NCI-H526 (cell line): ENCODE results near the gene ZNF438.
"Not testable (repeated sequence)": the region's sequence is repeated elsewhere in the genome, so short reads cannot be mapped to it uniquely, and the experiment has no call there.

Source experiments
- DNase-seq, 2 experiments: peaks; one replicate each; lab custom pipeline; 2025; lab: John Stamatoyannopoulos, UW

ZNF438 gene

GRCh38 chr10:30940256-30940655, 91.4 kb downstream of the ZNF438 start:
- DNase-seq = no peak

DNA sequence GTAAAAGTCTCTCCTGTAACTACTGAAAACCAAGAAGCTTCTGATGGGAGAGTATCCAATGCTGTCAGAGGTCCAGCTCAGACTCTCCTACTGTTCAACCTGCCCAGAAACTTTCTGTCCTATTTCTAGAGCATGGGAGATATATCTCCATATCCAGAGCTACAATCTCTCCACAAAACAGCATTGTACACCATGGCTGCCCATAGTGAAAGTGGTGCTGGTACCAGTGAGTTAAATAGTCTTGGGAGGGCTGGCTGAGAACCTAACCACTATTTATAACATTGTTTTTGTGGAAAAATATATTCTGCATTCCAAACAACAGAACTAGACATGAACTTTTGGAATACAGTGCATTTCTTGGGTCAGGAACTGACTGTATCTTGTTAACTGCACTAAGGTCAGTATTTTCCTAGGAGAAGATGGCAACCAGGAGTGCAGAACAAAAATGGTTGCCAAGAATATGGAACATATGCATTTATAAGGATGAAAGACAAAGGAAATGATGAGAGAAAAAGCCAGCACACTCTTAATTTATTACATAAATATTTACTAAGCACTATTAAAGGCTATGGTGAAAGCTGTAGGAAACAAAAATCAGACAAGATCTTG, 91.9 kb downstream of the ZNF438 start:
- no peak for DNase-seq

- no peak for DNase-seq
Observed at GRCh38 chr10:30935078-30935477, 96.6 kb downstream of the ZNF438 start.

DNA sequence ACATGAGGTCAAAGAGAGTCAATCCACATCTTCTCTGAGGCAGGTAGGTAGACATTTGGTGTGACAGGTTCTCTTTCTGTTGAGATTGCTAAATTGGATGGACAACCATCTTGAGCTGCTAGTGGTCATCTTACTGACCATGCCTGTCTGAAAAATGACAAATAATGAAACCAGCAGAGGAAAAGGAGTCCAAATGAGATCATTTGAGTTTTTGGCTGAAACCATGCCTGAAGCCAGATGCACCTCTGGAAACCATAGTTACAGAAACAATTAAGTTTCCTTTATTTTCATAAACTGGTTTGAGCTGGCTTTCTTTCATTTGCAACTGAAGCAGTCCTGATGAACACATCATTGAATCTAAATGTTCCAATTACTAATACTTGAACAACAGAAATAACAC, 100.6 kb downstream of the ZNF438 start:
- no peak for DNase-seq

DNA sequence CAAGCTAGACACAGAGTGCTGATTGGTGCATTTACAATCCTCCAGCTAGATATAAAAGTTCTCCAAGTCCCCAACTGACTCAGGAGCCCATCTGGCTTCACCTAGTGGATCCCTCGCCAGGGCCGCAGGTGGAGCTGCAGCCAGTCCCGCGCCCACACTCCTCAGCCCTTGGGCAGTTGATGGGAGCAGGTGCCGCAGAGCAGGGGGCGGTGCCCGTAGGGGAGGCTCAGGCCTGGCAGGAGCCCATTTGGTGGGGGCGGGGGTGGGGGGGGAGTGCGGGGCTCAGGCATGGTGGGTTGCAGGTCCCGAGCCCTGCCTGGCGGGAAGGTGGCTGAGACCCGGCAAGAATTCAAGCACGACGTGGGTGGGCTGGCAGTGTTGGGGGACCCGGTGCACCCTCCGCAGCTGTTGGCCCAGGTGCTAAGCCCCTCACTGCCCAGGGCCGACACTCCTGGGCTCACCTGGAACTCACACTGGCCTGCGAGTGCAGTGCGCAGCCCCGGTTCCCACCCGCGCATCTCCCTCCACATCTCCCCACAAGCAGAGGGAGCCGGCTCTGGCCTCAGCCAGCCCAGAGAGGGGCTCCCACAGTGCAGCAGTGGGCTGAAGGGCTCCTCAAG, 101.7 kb downstream of the ZNF438 start:
- DNase-seq = no peak

DNA sequence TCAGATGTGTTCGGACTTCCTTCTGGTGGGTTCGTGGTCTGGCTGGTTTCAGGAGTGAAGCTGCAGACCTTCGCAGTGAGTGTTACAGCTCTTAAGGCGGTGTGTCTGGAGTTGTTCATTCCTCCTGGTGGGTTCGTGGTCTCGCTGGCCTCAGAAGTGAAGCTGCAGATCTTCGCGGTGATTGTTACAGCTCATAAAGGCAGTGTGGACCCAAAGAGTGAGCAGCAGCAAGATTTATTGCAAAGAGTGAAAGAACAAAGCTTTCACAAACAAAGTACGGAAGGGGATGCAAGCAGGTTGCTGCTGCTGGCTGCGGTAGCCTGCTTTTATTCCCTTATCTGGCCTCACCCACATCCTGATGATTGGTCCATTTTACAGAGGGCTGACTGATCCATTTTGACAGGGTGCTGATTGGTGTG, 102.3 kb downstream of the ZNF438 start:
- not testable (repeated sequence) for DNase-seq

GRCh38 chr10:30928742-30929141, 102.9 kb downstream of the ZNF438 start:
- no peak for DNase-seq

DNA sequence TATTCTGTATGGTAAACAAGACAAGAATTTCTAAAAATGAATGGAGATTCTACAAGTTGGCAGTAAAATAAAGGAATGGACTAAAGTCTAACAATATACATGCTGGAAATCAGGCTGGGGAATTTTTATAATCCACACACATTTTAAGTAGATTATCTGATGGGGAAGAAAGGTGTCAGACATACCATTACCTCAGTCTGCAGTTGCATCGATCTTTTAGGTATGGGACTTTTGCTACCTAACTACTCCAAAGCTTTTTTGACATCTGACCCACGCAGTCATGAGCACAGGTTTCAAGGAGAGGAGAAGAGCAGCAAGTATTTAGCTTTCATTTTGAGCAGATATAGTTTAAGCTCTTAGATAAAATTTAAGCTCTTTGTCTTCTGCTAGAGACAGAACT, 113.0 kb downstream of the ZNF438 start:
- DNase-seq = no peak

- no peak for DNase-seq
Observed at GRCh38 chr10:30917789-30918188, 113.9 kb downstream of the ZNF438 start.

DNA sequence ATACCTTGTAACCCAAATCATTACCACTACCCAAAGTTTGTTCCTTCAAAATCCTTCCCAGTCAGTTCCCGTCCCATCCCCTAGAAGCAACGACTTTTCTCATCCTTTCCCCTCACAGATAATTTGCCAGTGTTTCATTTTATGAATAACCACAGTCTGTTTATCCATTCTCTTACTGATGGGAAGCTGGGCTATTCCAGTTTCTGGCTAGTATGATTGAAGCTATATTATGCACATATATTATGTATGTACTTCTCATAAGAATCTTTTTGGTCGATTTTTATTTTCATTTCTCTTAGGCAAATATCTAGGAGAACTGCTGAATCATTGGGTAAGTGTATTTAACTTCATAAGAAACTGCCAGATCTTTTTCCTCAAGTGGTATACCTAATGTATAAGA, 114.6 kb downstream of the ZNF438 start:
- DNase-seq = no peak

- DNase-seq = no peak
Observed at GRCh38 chr10:30915146-30915545, 116.5 kb downstream of the ZNF438 start.

- DNase-seq = no peak
Observed at GRCh38 chr10:30911303-30911863, 120.3 kb downstream of the ZNF438 start.

DNA sequence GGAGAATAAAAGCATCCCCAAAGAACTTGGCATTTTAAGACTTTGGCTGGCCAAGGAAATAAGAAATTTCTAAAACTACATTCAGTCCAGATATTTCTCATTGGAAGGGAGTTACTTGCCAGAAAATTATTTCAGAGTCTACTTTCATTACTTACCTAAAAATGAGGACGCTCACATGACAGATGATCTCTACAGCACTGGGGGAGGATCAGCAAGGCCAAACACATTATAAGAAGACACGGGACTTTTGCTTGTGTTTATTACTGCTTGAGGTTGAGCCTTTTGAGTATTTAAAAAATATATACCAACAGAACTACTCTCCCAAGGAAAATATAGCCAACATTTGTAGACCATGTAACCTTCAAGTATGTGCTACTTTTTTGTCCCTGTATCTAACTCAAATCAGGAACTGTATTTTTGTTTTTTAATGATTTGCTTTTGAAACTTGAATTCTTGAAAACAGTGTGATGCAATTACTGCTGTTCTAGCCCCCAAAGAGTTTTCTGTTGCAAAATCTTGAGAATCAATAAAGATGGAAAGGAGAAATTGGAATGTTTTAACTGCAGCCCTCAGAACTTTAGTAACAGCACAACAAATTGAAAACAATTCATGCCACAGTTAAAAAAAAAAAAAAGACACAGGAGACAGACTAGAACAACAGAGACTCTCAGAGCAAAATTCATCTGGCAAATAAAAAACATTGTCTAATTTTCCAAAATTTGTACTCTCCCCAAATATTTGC, 128.1 kb downstream of the ZNF438 start:
- no peak for DNase-seq

- DNase-seq = no peak
Observed at GRCh38 chr10:30902621-30903396, 128.9 kb downstream of the ZNF438 start.

GRCh38 chr10:30901487-30901886, 130.2 kb downstream of the ZNF438 start:
- DNase-seq = not testable (repeated sequence)

DNA sequence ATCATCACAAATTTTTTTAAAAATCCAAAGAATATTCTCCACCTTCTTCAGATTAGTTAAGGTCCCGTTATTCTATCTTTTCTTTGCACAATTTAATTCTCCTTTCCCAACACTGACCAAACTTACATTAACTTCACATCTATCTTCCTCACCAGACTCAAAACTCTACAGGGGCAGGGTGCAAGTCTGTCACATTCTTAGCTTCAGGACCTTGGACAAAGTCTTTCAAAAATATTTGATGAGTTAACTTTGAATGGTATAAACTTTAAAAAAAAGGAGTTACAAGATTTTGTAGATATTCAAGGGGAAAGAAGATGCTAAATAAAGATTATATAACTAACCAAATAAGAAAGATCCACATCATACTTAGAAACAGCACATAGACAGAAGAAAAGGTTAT, 132.7 kb downstream of the ZNF438 start:
- DNase-seq = no peak

- no peak for DNase-seq
Observed at GRCh38 chr10:30897547-30897946, 134.1 kb downstream of the ZNF438 start.

DNA sequence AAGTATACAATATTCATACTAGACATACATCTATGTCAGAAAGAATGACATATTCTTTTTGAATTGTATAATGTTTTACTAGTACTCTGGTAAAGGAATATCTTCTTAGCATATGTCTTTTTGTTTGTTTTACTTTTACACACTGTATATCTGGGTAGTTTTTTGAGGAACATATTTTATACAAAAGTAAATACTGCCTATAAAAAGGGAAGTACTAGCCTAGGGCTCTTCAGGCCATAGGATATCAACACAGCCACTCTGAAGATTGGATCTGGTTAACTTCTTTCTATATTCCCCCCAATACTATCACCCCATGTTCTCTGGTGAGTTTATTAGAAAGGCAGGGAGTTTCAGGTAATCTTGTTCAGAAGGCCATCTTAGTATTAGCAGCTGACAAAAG, 134.6 kb downstream of the ZNF438 start:
- DNase-seq = no peak

DNA sequence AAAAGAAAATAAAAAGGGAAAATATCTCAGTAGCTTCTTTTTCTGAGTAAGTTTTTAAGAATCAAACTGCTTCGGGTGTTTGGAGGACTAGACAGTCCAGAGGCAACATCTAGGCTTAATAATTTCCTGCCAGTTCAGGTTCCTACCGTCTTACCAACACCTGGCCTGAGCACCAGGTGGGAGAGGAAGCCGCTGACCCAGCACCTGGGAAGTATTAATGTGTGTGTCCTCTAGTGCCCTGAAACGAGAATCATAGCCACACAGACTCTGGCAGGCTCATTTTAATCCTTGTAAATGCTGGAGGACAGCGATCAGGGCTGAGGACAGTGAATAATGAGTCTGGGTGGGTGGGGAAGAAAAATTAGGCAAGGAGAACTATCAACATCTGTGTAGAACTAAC, 137.4 kb downstream of the ZNF438 start:
- DNase-seq = no peak

DNA sequence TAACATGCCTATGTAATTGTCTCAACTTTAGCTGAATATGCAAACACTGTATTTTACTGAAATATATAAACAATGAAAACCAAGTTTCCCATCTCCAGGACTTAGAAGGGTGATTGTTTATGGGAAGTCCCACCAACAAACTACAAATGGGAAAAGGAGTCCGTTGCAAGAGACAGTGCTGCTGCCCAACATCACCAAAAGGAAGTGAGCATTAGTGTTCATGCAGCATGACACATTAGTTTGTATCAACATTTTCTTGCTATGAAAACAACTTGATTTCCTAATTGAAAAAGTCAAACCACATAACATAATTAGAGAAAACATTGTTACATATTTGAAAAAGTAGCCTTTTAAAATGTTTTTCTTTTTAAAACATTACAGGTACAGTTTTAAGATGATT, 138.5 kb downstream of the ZNF438 start:
- DNase-seq = no peak

GRCh38 chr10:30887839-30888238, 143.8 kb downstream of the ZNF438 start:
- DNase-seq = no peak

GRCh38 chr10:30885423-30885822, 146.2 kb downstream of the ZNF438 start:
- no peak for DNase-seq
